ENCODE data around the gene MAD2L1. TPM values are rescaled to one million over a fixed set of nuclear protein-coding genes. Genes with fewer than 3 reads are reported as not detected.

The MAD2L1 gene
- total RNA-seq, 3 donors from 2014 or later (not counting 1 experiment from before 2014, with no cell fraction given), result 1.5 to 4.1 (median 2.6) TPM

DNA sequence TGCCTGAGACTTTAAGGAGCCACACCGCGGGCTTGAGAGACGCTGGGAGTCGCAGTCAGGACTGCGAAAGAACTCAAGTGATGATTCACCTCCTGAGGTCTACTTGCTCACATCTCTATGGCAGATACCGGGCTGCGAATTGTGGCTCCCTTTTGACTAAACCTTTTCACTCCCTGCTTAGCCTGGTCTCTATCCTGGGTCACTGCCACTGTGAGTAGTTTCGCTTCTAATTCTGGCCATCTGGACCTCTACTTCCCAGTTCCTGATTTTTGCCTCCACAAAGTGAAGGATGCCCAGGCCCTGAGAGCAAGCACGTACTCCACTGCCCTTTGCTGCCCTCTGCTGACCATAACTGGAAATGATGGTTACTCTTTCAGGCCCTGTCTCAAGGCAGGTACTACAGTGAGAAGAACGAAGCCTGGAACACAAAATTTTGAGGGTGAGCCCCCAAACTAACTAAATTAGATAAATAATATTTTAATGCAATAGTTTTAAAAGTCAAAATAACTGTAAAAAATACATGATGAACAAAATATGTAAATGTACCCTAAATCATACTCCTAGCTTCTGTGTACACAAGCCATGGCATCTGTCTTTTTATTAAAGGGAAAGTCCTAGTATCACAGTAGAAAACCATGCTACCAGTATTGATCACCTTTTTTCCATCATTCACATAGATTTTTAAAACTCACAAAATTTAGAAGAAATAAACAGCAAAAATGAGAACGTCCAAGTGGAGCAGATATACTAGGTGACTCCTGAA lies 16.7 kb downstream of the MAD2L1 start:
- H3K4me1 ChIP-seq (ENCODE audit: control insufficient read depth, insufficient read depth, low read length), result peaks cover 5% of the 10 kb centered on the region
- H3K9me3 ChIP-seq (ENCODE audit: control insufficient read depth, insufficient read depth, low read length), result no peaks in the 10 kb centered on the region
- H3K27ac Mint-ChIP-seq, result peak overlapping the region in 1 of 2 donors; percentile 65
- peaks cover 5% of the 10 kb centered on the region in 2 donors for H3K4me1 Mint-ChIP-seq
- 49% methylated on average over 9 of the region's 11 CpGs for WGBS (ENCODE audit: insufficient coverage)
- H3K36me3 ChIP-seq (ENCODE audit: control insufficient read depth, insufficient read depth, low read length), result no peaks in the 10 kb centered on the region
- peak overlapping the region; percentile 58 for H3K4me3 Mint-ChIP-seq
- no peaks in the 10 kb centered on the region for H3K36me3 Mint-ChIP-seq
- no peak overlapping the region for H3K4me3 ChIP-seq (ENCODE audit: low read length)
- no peaks in the 10 kb centered on the region for H3K9me3 Mint-ChIP-seq
- DNase-seq, result peak; percentile 47 to 85
- ATAC-seq, result peak; percentile 94 to 99 (median 99)
- no peak overlapping the region for H3K27ac ChIP-seq (ENCODE audit: low read length)
- intact Hi-C loops (cut with micrococcal nuclease), result loop anchor here (1.0 to 10.0 kb wide), 4 partner anchors 423 to 1277 kb away; partner anchors contain the start of gene PDE5A
- H3K27me3 ChIP-seq (ENCODE audit: control insufficient read depth, insufficient read depth, low read length), result no peaks in the 10 kb centered on the region
- H3K27me3 Mint-ChIP-seq (ENCODE audit: low read depth in 2 of 2), result no peaks in the 10 kb centered on the region
- TF ChIP-seq, protein P1, sequence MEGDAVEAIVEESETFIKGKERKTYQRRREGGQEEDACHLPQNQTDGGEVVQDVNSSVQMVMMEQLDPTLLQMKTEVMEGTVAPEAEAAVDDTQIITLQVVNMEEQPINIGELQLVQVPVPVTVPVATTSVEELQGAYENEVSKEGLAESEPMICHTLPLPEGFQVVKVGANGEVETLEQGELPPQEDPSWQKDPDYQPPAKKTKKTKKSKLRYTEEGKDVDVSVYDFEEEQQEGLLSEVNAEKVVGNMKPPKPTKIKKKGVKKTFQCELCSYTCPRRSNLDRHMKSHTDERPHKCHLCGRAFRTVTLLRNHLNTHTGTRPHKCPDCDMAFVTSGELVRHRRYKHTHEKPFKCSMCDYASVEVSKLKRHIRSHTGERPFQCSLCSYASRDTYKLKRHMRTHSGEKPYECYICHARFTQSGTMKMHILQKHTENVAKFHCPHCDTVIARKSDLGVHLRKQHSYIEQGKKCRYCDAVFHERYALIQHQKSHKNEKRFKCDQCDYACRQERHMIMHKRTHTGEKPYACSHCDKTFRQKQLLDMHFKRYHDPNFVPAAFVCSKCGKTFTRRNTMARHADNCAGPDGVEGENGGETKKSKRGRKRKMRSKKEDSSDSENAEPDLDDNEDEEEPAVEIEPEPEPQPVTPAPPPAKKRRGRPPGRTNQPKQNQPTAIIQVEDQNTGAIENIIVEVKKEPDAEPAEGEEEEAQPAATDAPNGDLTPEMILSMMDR (IDR thresholded peaks at IDR 0.05), result peak; percentile 91

DNA sequence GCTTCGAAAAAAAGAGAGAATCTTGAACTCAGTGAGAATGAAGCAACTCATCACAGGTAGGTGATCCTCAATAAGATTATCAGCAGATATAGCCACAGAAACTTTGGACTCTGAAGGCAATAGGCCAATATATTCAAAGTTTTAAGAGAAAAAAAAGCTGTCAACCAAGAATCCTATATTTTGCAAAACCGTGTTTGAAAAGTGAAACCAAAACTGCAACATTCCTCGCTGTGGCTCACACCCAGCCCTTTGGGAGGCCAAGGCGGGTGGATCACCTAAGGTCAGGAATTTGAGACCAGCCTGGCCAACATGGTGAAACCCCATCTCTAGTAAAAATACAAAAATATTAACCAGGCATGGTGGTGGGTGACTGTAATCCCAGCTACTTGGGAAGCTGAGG lies 22.8 kb downstream of the MAD2L1 start:
- TF ChIP-seq, protein P1 (IDR thresholded peaks at IDR 0.05), result no peak
- peaks cover 8% of the 10 kb centered on the region for H3K36me3 Mint-ChIP-seq
- H3K9me3 ChIP-seq (ENCODE audit: control insufficient read depth, insufficient read depth, low read length), result no peaks in the 10 kb centered on the region
- H3K27ac Mint-ChIP-seq, result no peak overlapping the region
- 87% methylated on average over 4 of the region's 4 CpGs for WGBS (ENCODE audit: insufficient coverage)
- H3K9me3 Mint-ChIP-seq, result peaks cover 4% of the 10 kb centered on the region in 2 donors
- DNase-seq, result no peak
- peaks cover 4 to 20% of the 10 kb centered on the region in 2 donors for H3K27me3 Mint-ChIP-seq (ENCODE audit: low read depth in 2 of 2)
- no peaks in the 10 kb centered on the region for H3K36me3 ChIP-seq (ENCODE audit: control insufficient read depth, insufficient read depth, low read length)
- H3K27ac ChIP-seq (ENCODE audit: low read length), result no peak overlapping the region
- H3K27me3 ChIP-seq (ENCODE audit: control insufficient read depth, insufficient read depth, low read length), result peaks cover 3% of the 10 kb centered on the region
- no peak for ATAC-seq
- H3K4me3 ChIP-seq (ENCODE audit: low read length), result no peak overlapping the region
- intact Hi-C loops (cut with micrococcal nuclease), result no loop called here
- no peaks in the 10 kb centered on the region for H3K4me1 Mint-ChIP-seq
- no peaks in the 10 kb centered on the region for H3K4me1 ChIP-seq (ENCODE audit: control insufficient read depth, insufficient read depth, low read length)
- H3K4me3 Mint-ChIP-seq, result no peak overlapping the region

DNA sequence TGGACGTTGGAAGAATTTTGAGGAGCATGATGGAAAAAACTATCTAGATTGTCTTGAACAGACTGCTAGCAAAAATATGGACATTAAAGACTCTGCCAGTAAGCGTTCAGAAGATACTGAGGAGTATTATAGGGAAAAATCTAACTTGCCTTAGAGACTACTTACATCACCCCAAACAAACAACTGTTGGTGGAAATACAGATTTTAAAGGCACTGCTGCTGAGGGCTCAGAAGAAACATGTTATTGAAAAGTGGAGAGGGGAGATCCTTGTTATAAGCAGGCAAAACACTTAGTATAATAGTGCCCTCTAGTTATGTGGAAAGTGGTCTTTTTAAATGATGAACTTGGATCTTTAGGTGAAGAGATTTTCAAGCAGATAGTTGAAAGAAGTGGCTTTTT lies 29.2 kb downstream of the MAD2L1 start:
- H3K36me3 Mint-ChIP-seq, result no peaks in the 10 kb centered on the region
- ATAC-seq, result no peak
- intact Hi-C loops (cut with micrococcal nuclease), result no loop called here
- H3K27ac ChIP-seq (ENCODE audit: low read length), result no peak overlapping the region
- TF ChIP-seq, protein P1 (IDR thresholded peaks at IDR 0.05), result no peak
- H3K4me1 ChIP-seq (ENCODE audit: control insufficient read depth, insufficient read depth, low read length), result no peaks in the 10 kb centered on the region
- no peaks in the 10 kb centered on the region for H3K4me1 Mint-ChIP-seq
- peaks cover 9% of the 10 kb centered on the region for H3K27me3 ChIP-seq (ENCODE audit: control insufficient read depth, insufficient read depth, low read length)
- H3K36me3 ChIP-seq (ENCODE audit: control insufficient read depth, insufficient read depth, low read length), result no peaks in the 10 kb centered on the region
- no peaks in the 10 kb centered on the region for H3K9me3 ChIP-seq (ENCODE audit: control insufficient read depth, insufficient read depth, low read length)
- DNase-seq, result no peak
- H3K4me3 ChIP-seq (ENCODE audit: low read length), result no peak overlapping the region
- H3K27ac Mint-ChIP-seq, result no peak overlapping the region
- H3K9me3 Mint-ChIP-seq, result no peaks in the 10 kb centered on the region
- H3K4me3 Mint-ChIP-seq, result no peak overlapping the region
- WGBS (ENCODE audit: insufficient coverage), result 63% methylated on average over 1 of the region's 2 CpGs
- peaks cover 19 to 36% of the 10 kb centered on the region in 2 donors for H3K27me3 Mint-ChIP-seq (ENCODE audit: low read depth in 2 of 2)
